GM12865 (cell line): Measurements from ENCODE around the gene TRIM31.

Experiments used
- DNase-seq: peaks from one replicate; pipeline ENCODE4 v3.0.0; 2010; ENCODE audit warnings: low read depth
- H3K4me3 ChIP-seq: 2 replicates; pipeline ENCODE4 v1.5.1; 2011; ENCODE audit warnings: mild to moderate bottlenecking, low read depth, low read length, control low read depth
- CTCF ChIP-seq: IDR thresholded peaks from 2 replicates; pipeline ENCODE4 v1.5.1; 2011; ENCODE audit warnings: low read length, control low read depth, low read depth, inconsistent platforms; ENCODE audit not compliant: insufficient read depth; ENCODE audit errors: missing control alignments

TRIM31 gene

GRCh38 chr6:30112402-30112994, 392 bp downstream of the TRIM31 start:
- no peak for DNase-seq
- no peak overlapping the region for H3K4me3 ChIP-seq
- no peak for TF ChIP-seq CTCF

GRCh38 chr6:30111266-30111856, 1.5 kb downstream of the TRIM31 start:
- DNase-seq, result no peak
- no peak for TF ChIP-seq CTCF
- no peak overlapping the region for H3K4me3 ChIP-seq

- no peak for TF ChIP-seq CTCF
- DNase-seq, result no peak
- H3K4me3 ChIP-seq, result no peak overlapping the region
Observed at GRCh38 chr6:30104661-30105060, 8.2 kb downstream of the TRIM31 start.

- DNase-seq, result no peak
- no peak overlapping the region for H3K4me3 ChIP-seq
- no peak for TF ChIP-seq CTCF
Observed at GRCh38 chr6:30103872-30104179, 9.1 kb downstream of the TRIM31 start.

GRCh38 chr6:30102970-30103871, 9.7 kb downstream of the TRIM31 start:
- peak; percentile 98 for TF ChIP-seq CTCF
- DNase-seq, result peak; percentile 91
- peak overlapping the region; percentile 33 for H3K4me3 ChIP-seq

- no peak for TF ChIP-seq CTCF
- no peak for DNase-seq
- peak overlapping the region; percentile 36 for H3K4me3 ChIP-seq
Observed at GRCh38 chr6:30102414-30102969, 10.4 kb downstream of the TRIM31 start.
